GM18858 (cell line): ENCODE measurements around the gene DBH.

Source experiments
- ATAC-seq: cut with Tn5 transposase; IDR thresholded peaks from one replicate; pipeline ENCODE4 v1.9.1; 2021; ENCODE audit not compliant: unreplicated experiment

Gene DBH

GRCh38 chr9:133635533-133636531 lies at the start of gene DBH:
DBH (plus strand) TSS chr9:133636363; CDS start chr9:133636372, 9 bp downstream.
- ATAC-seq: no peak

GRCh38 chr9:133587051-133587450 lies 49.1 kb upstream of the DBH start:
- no peak for ATAC-seq

- ATAC-seq: no peak
Measured at GRCh38 chr9:133587466-133587865, 48.7 kb upstream of the DBH start.

GRCh38 chr9:133589454-133590227 lies 46.5 kb upstream of the DBH start:
- ATAC-seq: no peak

GRCh38 chr9:133590231-133590855 lies 45.8 kb upstream of the DBH start:
- ATAC-seq: no peak

GRCh38 chr9:133591116-133591910 lies 44.9 kb upstream of the DBH start:
- ATAC-seq: no peak

- no peak for ATAC-seq
Measured at GRCh38 chr9:133591985-133592384, 44.2 kb upstream of the DBH start.

GRCh38 chr9:133592731-133593409 lies 43.3 kb upstream of the DBH start:
- no peak for ATAC-seq

GRCh38 chr9:133593587-133594253 lies 42.4 kb upstream of the DBH start:
- no peak for ATAC-seq

- ATAC-seq: no peak
Measured at GRCh38 chr9:133594310-133594709, 41.9 kb upstream of the DBH start.

- ATAC-seq: no peak
Measured at GRCh38 chr9:133595910-133596309, 40.3 kb upstream of the DBH start.

- no peak for ATAC-seq
Measured at GRCh38 chr9:133597316-133597957, 38.7 kb upstream of the DBH start.

- no peak for ATAC-seq
Measured at GRCh38 chr9:133598978-133599377, 37.2 kb upstream of the DBH start.

- ATAC-seq: no peak
Measured at GRCh38 chr9:133599470-133600173, 36.5 kb upstream of the DBH start.

GRCh38 chr9:133600739-133601138 lies 35.4 kb upstream of the DBH start:
- ATAC-seq: no peak

GRCh38 chr9:133601746-133602145 lies 34.4 kb upstream of the DBH start:
- ATAC-seq: no peak

- no peak for ATAC-seq
Measured at GRCh38 chr9:133602277-133602676, 33.9 kb upstream of the DBH start.

GRCh38 chr9:133603135-133603927 lies 32.8 kb upstream of the DBH start:
- ATAC-seq: no peak
